H1 (cell line): ENCODE data around the gene NAA40.

Experiments used
- EZH2 ChIP-seq: fragments of 200-600 bp; sonication (generic); IDR thresholded peaks from 2 replicates; pipeline ENCODE4 v1.7.1; 2012; ENCODE audit warnings: low read depth, mild to moderate bottlenecking, moderate library complexity, low read length, inconsistent platforms; ENCODE audit not compliant: severe bottlenecking
- POLR2A ChIP-seq, 2 experiments: IDR thresholded peaks; 1 replicate in 1 of 2; 2 replicates in 1 of 2; pipeline ENCODE4 v1.6.1; 2011; ENCODE audit warnings: low read depth in 2 of 2, low read length in 2 of 2, mild to moderate bottlenecking in 2 of 2; ENCODE audit errors: control extremely low read depth in 1 of 2
- RAD21 ChIP-seq, 2 experiments: IDR thresholded peaks in 1 of 2; conservative IDR thresholded peaks in 1 of 2; 2 replicates each; pipeline ENCODE4 v1.6.1; 2011; ENCODE audit warnings: low read depth in 2 of 2, low read length in 2 of 2, improper control_type of control experiment in 1 of 2, inconsistent platforms in 1 of 2, mild to moderate bottlenecking in 1 of 2, moderate library complexity in 1 of 2
- RFX5 ChIP-seq: IDR thresholded peaks from 2 replicates; pipeline ENCODE4 v1.6.1; 2011; ENCODE audit warnings: low read depth, low read length, improper control_type of control experiment, borderline replicate concordance
- SIN3A ChIP-seq, 2 experiments: IDR thresholded peaks in 1 of 2; conservative IDR thresholded peaks in 1 of 2; 2 replicates each; pipeline ENCODE4 v1.6.1; 2011 to 2012; ENCODE audit warnings: low read length in 2 of 2, improper control_type of control experiment in 1 of 2, low read depth in 1 of 2, mild to moderate bottlenecking in 1 of 2
- SUZ12 ChIP-seq: fragments of 200-600 bp; sonication (generic); IDR thresholded peaks from 2 replicates; pipeline ENCODE4 v1.6.1; 2012; ENCODE audit warnings: mild to moderate bottlenecking, inconsistent platforms, low read length, moderate library complexity, mixed read lengths
- TCF12 ChIP-seq: IDR thresholded peaks from 2 replicates; pipeline ENCODE4 v1.6.1; 2011; ENCODE audit warnings: low read depth, mild to moderate bottlenecking, low read length
- YY1 ChIP-seq: IDR thresholded peaks from 2 replicates; pipeline ENCODE4 v1.6.1; 2011; ENCODE audit warnings: low read depth, mild to moderate bottlenecking, low read length
- TF ChIP-seq, protein P1 (sequence below), 3 experiments: IDR thresholded peaks; 1 replicate in 2 of 3; 2 replicates in 1 of 3; pipeline versions ENCODE4 v1.5.1 to v1.6.1; 2011; ENCODE audit warnings: low read length in 3 of 3, mild to moderate bottlenecking in 3 of 3, inconsistent platforms in 2 of 3, low read depth in 1 of 3, moderate library complexity in 1 of 3; ENCODE audit not compliant: insufficient read depth in 1 of 3; ENCODE audit errors: control extremely low read depth in 1 of 3

DNA sequence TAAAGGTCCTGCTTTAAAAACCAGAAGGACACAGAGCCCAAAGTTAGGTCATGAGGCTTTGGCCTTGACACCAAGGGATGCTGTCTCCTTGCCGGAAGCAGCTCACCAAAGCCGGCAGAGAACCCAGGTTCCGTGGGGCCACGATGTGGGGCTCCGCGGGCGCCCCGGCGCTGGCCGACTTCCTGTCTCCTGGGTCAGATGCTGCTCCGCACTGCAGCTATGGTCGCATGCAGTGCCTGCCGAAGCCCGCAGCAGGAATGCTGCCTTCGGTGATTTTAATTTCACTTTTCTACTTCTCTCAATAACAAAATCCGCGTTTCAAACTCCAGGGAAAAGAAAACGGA, 47.0 kb downstream of the NAA40 start:
- TF ChIP-seq EZH2 (peak; percentile 31), TCF12 (no peak), YY1 (no peak), POLR2A (IDR thresholded peaks at IDR 0.05; ENCODE audit: control extremely low read depth in 1 of 2, low read depth in 2 of 2, low read length in 2 of 2) (no peak), SIN3A (conservative IDR thresholded peaks at IDR 0.05 in 1 of 2, IDR thresholded peaks at IDR 0.05 in 1 of 2; ENCODE audit: low read depth in 1 of 2, low read length in 2 of 2) (no peak), RFX5 (no peak), SUZ12 (no peak), RAD21 (IDR thresholded peaks at IDR 0.05 in 1 of 2, conservative IDR thresholded peaks at IDR 0.05 in 1 of 2; ENCODE audit: low read depth in 2 of 2, low read length in 2 of 2) (no peak)
- TF ChIP-seq, protein P1, sequence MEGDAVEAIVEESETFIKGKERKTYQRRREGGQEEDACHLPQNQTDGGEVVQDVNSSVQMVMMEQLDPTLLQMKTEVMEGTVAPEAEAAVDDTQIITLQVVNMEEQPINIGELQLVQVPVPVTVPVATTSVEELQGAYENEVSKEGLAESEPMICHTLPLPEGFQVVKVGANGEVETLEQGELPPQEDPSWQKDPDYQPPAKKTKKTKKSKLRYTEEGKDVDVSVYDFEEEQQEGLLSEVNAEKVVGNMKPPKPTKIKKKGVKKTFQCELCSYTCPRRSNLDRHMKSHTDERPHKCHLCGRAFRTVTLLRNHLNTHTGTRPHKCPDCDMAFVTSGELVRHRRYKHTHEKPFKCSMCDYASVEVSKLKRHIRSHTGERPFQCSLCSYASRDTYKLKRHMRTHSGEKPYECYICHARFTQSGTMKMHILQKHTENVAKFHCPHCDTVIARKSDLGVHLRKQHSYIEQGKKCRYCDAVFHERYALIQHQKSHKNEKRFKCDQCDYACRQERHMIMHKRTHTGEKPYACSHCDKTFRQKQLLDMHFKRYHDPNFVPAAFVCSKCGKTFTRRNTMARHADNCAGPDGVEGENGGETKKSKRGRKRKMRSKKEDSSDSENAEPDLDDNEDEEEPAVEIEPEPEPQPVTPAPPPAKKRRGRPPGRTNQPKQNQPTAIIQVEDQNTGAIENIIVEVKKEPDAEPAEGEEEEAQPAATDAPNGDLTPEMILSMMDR (IDR thresholded peaks at IDR 0.05; ENCODE audit: control extremely low read depth in 1 of 3, insufficient read depth in 1 of 3, low read depth in 1 of 3, low read length in 3 of 3), result no peak
